Activated T-helper 2 cell treated with anti-CD3 and anti-CD28 coated beads, Interferon-gamma antibody, Interleukin-2, Interleukin-4, amounts not matched to agents 10 μg/mL and 5 μg/mL and 100 μg/mL, durations not matched to agents 14 hours and 24 hours and 36 hours (primary cell): ENCODE measurements around the gene TNS3. TPM values are rescaled to one million over a fixed set of nuclear protein-coding genes. Genes with fewer than 3 reads are reported as not detected.

Source experiments
- DNase-seq: peaks from one replicate; pipeline ENCODE4 v3.0.0; 2021; ENCODE audit warnings: low spot score
- H3K27ac Mint-ChIP-seq: one replicate; pipeline ENCODE4 v1.8.0; 2021; ENCODE audit warnings: mixed read lengths
- H3K27me3 Mint-ChIP-seq: one replicate; pipeline ENCODE4 v1.8.0; 2021; ENCODE audit warnings: low read depth, mixed read lengths
- H3K36me3 Mint-ChIP-seq: one replicate; pipeline ENCODE4 v1.8.0; 2021; ENCODE audit warnings: low read depth, mixed read lengths
- H3K4me1 Mint-ChIP-seq: one replicate; pipeline ENCODE4 v1.8.0; 2021; ENCODE audit warnings: low read depth, mixed read lengths
- H3K4me3 Mint-ChIP-seq: one replicate; pipeline ENCODE4 v1.8.0; 2021; ENCODE audit warnings: low read depth, mild to moderate bottlenecking, moderate library complexity, mixed read lengths
- H3K9me3 Mint-ChIP-seq: one replicate; pipeline ENCODE4 v1.8.0; 2021; ENCODE audit warnings: mixed read lengths
- intact Hi-C: fragments of 100-400 bp; cut with micrococcal nuclease; formaldehyde crosslinking; loops from one replicate; pipeline ENCODE4 v1.15.1; 2023
- total RNA-seq: library from RNA; stranded (reverse); gene quantifications from 2 replicates; pipeline ENCODE4 v1.2.3, GENCODE V29; 2022

Gene TNS3
- total RNA-seq, 1 donor from 2014 or later, result 5.3 TPM

GRCh38 chr7:47384755-47385535 is 197.0 kb downstream of the TNS3 start:
- intact Hi-C loops, result no loop called here
- Mint-ChIP-seq H3K4me3 (no peak overlapping the region), H3K4me1 (no peaks in the 10 kb centered on the region), H3K27me3 (peaks cover 2% of the 10 kb centered on the region), H3K36me3 (no peaks in the 10 kb centered on the region), H3K27ac (no peak overlapping the region), H3K9me3 (no peaks in the 10 kb centered on the region)
- no peak for DNase-seq

- Mint-ChIP-seq H3K36me3 (no peaks in the 10 kb centered on the region), H3K27me3 (peaks cover 2% of the 10 kb centered on the region), H3K4me1 (no peaks in the 10 kb centered on the region), H3K27ac (no peak overlapping the region), H3K9me3 (no peaks in the 10 kb centered on the region), H3K4me3 (no peak overlapping the region)
- intact Hi-C loops, result no loop called here
- DNase-seq, result no peak
These were observed 198.0 kb downstream of the TNS3 start for GRCh38 chr7:47383696-47384445.

- Mint-ChIP-seq H3K27ac (no peak overlapping the region), H3K36me3 (no peaks in the 10 kb centered on the region)
These were observed 198.8 kb downstream of the TNS3 start for GRCh38 chr7:47383072-47383471.

DNA sequence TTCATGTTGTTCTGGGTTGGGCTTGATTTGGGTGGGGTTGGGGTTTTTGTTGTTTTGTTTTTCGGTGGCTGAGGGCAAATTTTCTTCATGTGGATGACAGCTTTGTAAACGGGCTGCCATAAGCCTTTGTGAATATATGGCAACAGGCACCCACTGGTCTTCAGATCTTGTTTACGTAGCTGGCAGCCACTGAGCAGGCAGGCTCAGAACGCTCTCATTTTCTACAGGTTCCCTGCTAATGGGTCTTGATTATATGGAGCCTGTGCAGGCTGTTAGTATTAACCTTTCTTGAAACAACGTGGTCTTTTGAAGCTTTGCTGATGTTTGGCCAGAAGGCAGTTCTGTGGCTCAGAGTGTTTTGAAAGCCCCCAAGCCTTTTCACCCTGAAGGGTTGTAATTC is 199.7 kb downstream of the TNS3 start:
- no peak for DNase-seq
- H3K4me1 Mint-ChIP-seq, result no peaks in the 10 kb centered on the region
- intact Hi-C loops, result no loop called here
- H3K27me3 Mint-ChIP-seq, result no peaks in the 10 kb centered on the region
- H3K36me3 Mint-ChIP-seq, result no peaks in the 10 kb centered on the region
- H3K27ac Mint-ChIP-seq, result no peak overlapping the region
- H3K9me3 Mint-ChIP-seq, result no peaks in the 10 kb centered on the region
- H3K4me3 Mint-ChIP-seq, result no peak overlapping the region

More at GRCh38 chr7:47383072-47383471, 198.8 kb downstream of the TNS3 start:
- Mint-ChIP-seq H3K9me3 (no peaks in the 10 kb centered on the region), H3K27me3 (no peaks in the 10 kb centered on the region), H3K4me3 (no peak overlapping the region), H3K4me1 (no peaks in the 10 kb centered on the region)
- intact Hi-C loops, result no loop called here
- DNase-seq, result no peak

- Mint-ChIP-seq H3K27me3 (no peaks in the 10 kb centered on the region), H3K36me3 (no peaks in the 10 kb centered on the region), H3K9me3 (no peaks in the 10 kb centered on the region), H3K4me3 (no peak overlapping the region), H3K27ac (no peak overlapping the region), H3K4me1 (no peaks in the 10 kb centered on the region)
- intact Hi-C loops, result no loop called here
- DNase-seq, result no peak
These were observed 200.8 kb downstream of the TNS3 start for GRCh38 chr7:47381134-47381495.

DNA sequence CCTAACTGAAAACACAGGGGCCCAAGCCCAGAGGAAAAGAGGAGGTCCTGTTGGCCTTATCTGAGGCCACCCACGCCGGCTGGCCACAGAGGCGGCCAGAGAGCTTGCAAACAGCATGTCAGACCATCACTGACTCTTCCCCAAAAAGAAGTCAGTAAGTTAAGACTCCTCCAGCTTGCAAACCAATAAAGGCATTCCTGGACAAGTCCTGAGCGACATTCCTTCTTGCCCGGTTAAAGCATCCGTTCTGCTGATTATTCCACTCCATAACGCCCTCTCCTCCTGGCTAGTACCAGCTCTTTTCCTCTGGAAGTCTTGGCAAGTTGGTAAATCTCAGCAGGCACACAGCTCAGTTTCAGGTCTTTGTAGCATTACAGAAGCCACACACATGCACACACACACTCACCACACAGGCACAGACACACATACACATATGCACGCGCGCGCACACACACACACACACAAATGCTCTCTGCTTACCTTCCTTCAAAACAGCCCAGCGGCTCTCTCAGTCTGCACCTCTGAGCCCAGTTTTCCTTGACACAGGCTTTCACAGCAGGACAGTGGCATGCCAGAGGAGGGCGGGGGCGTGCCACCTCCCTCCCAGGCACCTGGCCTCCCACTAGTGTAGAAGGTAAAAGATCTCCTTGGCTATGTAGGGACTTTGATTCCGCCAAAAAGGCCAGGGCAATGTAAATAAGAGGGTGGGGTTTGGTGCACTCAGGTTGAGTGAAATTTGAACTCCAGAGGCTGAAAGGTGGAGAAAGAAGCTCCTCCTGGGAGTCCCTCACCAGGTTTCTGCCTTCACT is 201.4 kb downstream of the TNS3 start:
- Mint-ChIP-seq H3K27me3 (no peaks in the 10 kb centered on the region), H3K36me3 (no peaks in the 10 kb centered on the region), H3K9me3 (no peaks in the 10 kb centered on the region), H3K4me3 (no peak overlapping the region), H3K27ac (no peak overlapping the region), H3K4me1 (no peaks in the 10 kb centered on the region)
- DNase-seq, result no peak
- intact Hi-C loops, result no loop called here

GRCh38 chr7:47379629-47380324 is 202.1 kb downstream of the TNS3 start:
- Mint-ChIP-seq H3K36me3 (no peaks in the 10 kb centered on the region), H3K27ac (no peak overlapping the region), H3K9me3 (no peaks in the 10 kb centered on the region), H3K4me3 (no peak overlapping the region), H3K27me3 (no peaks in the 10 kb centered on the region), H3K4me1 (no peaks in the 10 kb centered on the region)
- DNase-seq, result no peak
- intact Hi-C loops, result no loop called here

DNA sequence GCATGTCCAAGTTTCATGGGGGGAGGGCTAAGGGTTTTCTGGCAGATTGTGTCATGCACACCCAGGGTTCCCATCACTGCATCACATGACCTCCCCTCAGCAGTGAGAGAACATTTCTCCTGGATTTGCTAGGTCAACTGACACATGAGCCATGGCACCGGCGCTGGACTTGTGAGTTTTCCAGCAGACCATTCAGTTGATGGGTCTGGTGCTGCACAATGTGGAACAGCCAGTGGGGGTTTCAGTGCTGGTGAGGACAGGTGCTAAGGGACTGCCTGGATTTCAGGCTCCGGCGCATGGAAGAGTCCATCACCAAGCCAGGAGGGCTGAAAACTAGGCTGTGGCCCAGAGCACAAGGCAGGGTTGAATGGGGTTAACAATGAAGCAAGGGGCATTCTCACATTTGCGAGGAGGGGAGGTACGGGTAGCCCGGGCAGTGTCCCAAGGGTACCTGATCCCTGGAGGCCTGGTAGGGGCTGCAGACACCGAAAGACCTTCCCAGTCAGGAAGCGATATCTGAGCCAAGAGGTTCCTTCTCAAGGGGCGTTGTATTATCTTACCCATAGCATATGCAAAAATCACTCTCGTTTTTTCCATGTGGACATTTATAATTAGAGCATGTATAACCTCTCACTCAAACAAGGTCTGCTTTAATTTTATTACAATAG is 203.0 kb downstream of the TNS3 start:
- intact Hi-C loops, result no loop called here
- Mint-ChIP-seq H3K36me3 (no peaks in the 10 kb centered on the region), H3K27me3 (peaks cover 3% of the 10 kb centered on the region), H3K4me3 (no peak overlapping the region), H3K4me1 (no peaks in the 10 kb centered on the region), H3K27ac (no peak overlapping the region), H3K9me3 (no peaks in the 10 kb centered on the region)
- no peak for DNase-seq

- H3K9me3 Mint-ChIP-seq, result no peaks in the 10 kb centered on the region
- intact Hi-C loops, result no loop called here
- no peak overlapping the region for H3K27ac Mint-ChIP-seq
- peaks cover 4% of the 10 kb centered on the region for H3K27me3 Mint-ChIP-seq
- no peak overlapping the region for H3K4me3 Mint-ChIP-seq
- H3K36me3 Mint-ChIP-seq, result no peaks in the 10 kb centered on the region
- H3K4me1 Mint-ChIP-seq, result no peaks in the 10 kb centered on the region
- no peak for DNase-seq
These were observed 204.2 kb downstream of the TNS3 start for GRCh38 chr7:47377741-47378140.

DNA sequence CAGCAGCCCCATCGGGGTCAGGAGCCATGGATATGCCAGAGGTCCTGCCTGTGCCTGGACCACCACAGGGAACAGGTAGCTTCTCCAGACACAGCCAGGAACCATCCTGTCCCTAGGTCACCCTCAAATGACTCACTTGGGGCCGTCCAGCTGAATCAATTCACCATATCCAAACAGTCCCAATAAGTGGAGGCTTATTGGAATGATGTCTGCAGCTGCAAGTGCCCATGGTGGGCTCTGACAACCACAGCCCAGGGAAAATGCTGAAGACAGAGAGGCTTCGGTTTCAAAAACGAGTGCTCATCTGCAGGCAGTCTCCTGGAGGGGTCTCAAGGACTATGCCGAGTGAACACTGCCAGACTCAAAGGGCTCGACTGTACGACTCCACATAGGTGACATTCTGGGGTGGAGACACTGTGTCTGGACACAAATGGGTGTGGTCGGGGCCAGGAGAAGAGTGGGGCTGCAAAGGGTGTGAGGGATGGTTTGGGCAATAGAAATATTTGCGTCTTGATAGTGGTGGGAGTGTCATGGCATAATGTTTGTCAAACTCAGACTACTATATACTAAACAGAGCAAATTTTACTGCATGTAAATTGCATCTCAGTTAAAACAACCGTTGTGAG is 204.8 kb downstream of the TNS3 start:
- H3K9me3 Mint-ChIP-seq, result no peaks in the 10 kb centered on the region
- DNase-seq, result no peak
- H3K27me3 Mint-ChIP-seq, result peaks cover 4% of the 10 kb centered on the region
- no peaks in the 10 kb centered on the region for H3K4me1 Mint-ChIP-seq
- H3K36me3 Mint-ChIP-seq, result no peaks in the 10 kb centered on the region
- intact Hi-C loops, result no loop called here
- H3K27ac Mint-ChIP-seq, result no peak overlapping the region
- no peak overlapping the region for H3K4me3 Mint-ChIP-seq

DNA sequence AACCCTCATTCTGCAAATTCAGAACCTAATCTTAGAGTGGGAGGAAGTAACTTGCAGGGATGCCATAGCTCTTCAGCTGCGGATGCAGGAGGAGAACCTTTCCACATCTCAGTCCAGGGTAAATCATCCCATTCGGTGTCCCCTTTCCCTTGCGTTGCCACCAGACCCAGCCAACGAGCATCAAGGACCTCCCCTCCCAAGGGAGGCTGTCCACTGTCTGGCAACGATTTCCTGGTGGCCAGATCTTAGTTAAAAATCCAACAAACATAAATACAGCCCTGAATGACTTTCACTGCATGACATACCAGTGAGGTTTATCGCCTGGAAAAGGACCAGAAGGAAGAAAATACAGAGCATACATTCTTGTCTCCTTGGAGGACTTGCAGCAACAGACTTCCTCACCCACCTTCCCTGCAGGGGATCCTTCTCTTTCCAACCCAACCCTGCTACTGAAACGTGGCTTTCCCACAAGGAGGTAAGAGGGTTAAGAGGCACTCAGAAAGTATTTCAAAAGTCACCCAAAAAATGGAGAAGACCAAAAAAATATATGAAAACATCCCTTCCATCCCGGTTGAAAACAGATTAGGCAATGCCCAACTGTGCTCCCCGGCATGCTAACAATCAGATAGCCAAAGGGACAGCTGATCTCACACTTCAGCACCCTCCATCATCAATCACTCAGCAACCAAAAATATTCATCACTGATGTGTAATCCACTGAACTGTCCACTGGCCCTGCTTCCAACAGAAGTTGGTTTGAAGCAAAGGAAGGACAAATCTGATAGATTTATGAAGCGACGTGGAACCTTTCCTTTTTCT is 206.6 kb downstream of the TNS3 start:
- no peaks in the 10 kb centered on the region for H3K9me3 Mint-ChIP-seq
- no peak overlapping the region for H3K27ac Mint-ChIP-seq
- no peaks in the 10 kb centered on the region for H3K4me1 Mint-ChIP-seq
- H3K27me3 Mint-ChIP-seq, result peaks cover 4% of the 10 kb centered on the region
- no peak overlapping the region for H3K4me3 Mint-ChIP-seq
- H3K36me3 Mint-ChIP-seq, result no peaks in the 10 kb centered on the region
- intact Hi-C loops, result no loop called here
- no peak for DNase-seq
